Ascending aorta (tissue), 2 donors: ENCODE measurements around the gene MATN3. TPM values are rescaled to one million over a fixed set of nuclear protein-coding genes. Genes with fewer than 3 reads are reported as not detected.

Experiments used
- DNase-seq, 2 donors: peaks; one replicate each; pipeline ENCODE4 v3.0.0-alpha.2; 2019; ENCODE audit warnings: low spot score in 2 of 2
- H3K27ac ChIP-seq, 2 donors: fragments of 200-600 bp; sonication (generic); one replicate each; pipeline ENCODE4 v1.5.1; 2016 to 2017; ENCODE audit warnings: mild to moderate bottlenecking in 1 of 2
- H3K27me3 ChIP-seq: fragments of 200-600 bp; sonication (generic); one replicate; pipeline ENCODE4 v1.5.1; 2017
- H3K36me3 ChIP-seq, 2 donors: fragments of 200-600 bp; sonication (generic); one replicate each; pipeline ENCODE4 v1.5.1; 2016
- H3K4me1 ChIP-seq, 2 donors: fragments of 200-600 bp; sonication (generic); one replicate each; pipeline ENCODE4 v1.5.1; 2016 to 2017; ENCODE audit warnings: mild to moderate bottlenecking in 1 of 2
- H3K4me3 ChIP-seq, 2 donors: fragments of 200-600 bp; sonication (generic); one replicate each; pipeline ENCODE4 v1.5.1; 2016 to 2017; ENCODE audit warnings: mild to moderate bottlenecking in 1 of 2
- H3K9me3 ChIP-seq, 2 donors: fragments of 200-600 bp; sonication (generic); one replicate each; pipeline ENCODE4 v1.5.1; 2016
- CTCF ChIP-seq, 3 experiments: fragments of 200-600 bp in 2 of 3; fragments of 450-650 bp in 1 of 3; sonication (generic) in 2 of 3; IDR thresholded peaks; one replicate each; pipeline ENCODE4 v1.5.1; 2016 to 2019; ENCODE audit warnings: antibody characterized with exemption in 3 of 3, mild to moderate bottlenecking in 1 of 3, moderate library complexity in 1 of 3
- intact Hi-C: fragments of 100-400 bp; cut with DNase I; formaldehyde crosslinking; loops from one replicate; pipeline ENCODE4 v1.15.1; 2023
- total RNA-seq: library from RNA; depleted of rRNA; stranded (reverse); fragments of >200 nt; gene quantifications from one replicate; pipeline ENCODE4 v1.1.0, GENCODE V29; 2016

The MATN3 gene
- total RNA-seq, 1 donor from 2014 or later, result 0.64 TPM

- Histone ChIP-seq H3K27ac (no peak overlapping the region), H3K9me3 (no peaks in the 10 kb centered on the region), H3K4me3 (peak overlapping the region in 1 of 2 donors; percentile 86), H3K27me3 (no peaks in the 10 kb centered on the region), H3K36me3 (no peaks in the 10 kb centered on the region), H3K4me1 (peaks cover 3 to 6% of the 10 kb centered on the region in 2 donors)
- TF ChIP-seq CTCF (IDR thresholded peaks at IDR 0.05), result no peak
- no peak for DNase-seq
- intact Hi-C loops, result loop anchor here (2.0 kb wide), 2 partner anchors 21 to 37 kb away; partner anchors contain the start of gene WDR35
Observed at GRCh38 chr2:20011276-20012031, 1.0 kb downstream of the MATN3 start.

- Histone ChIP-seq H3K27ac (no peak overlapping the region), H3K9me3 (no peaks in the 10 kb centered on the region), H3K27me3 (no peaks in the 10 kb centered on the region), H3K36me3 (no peaks in the 10 kb centered on the region), H3K4me3 (no peak overlapping the region), H3K4me1 (peaks cover 3 to 6% of the 10 kb centered on the region in 2 donors)
- DNase-seq, result no peak
- TF ChIP-seq CTCF (IDR thresholded peaks at IDR 0.05), result no peak
- intact Hi-C loops, result no loop called here
Observed at GRCh38 chr2:20008703-20009102, 3.8 kb downstream of the MATN3 start.

GRCh38 chr2:20005891-20006470 is 6.5 kb downstream of the MATN3 start:
- DNase-seq, result no peak
- Histone ChIP-seq H3K27me3 (no peaks in the 10 kb centered on the region), H3K27ac (no peak overlapping the region), H3K36me3 (no peaks in the 10 kb centered on the region), H3K4me1 (no peaks in the 10 kb centered on the region), H3K9me3 (no peaks in the 10 kb centered on the region), H3K4me3 (no peak overlapping the region)
- TF ChIP-seq CTCF (IDR thresholded peaks at IDR 0.05), result no peak
- intact Hi-C loops, result no loop called here

- Histone ChIP-seq H3K4me3 (no peak overlapping the region), H3K27me3 (no peaks in the 10 kb centered on the region), H3K36me3 (no peaks in the 10 kb centered on the region), H3K4me1 (no peaks in the 10 kb centered on the region), H3K9me3 (no peaks in the 10 kb centered on the region), H3K27ac (no peak overlapping the region)
- intact Hi-C loops, result no loop called here
- TF ChIP-seq CTCF (IDR thresholded peaks at IDR 0.05), result no peak
- no peak for DNase-seq
Observed at GRCh38 chr2:20005067-20005627, 7.3 kb downstream of the MATN3 start.

GRCh38 chr2:20001361-20001863 is 11.1 kb downstream of the MATN3 start:
- H3K4me1 ChIP-seq, result no peaks in the 10 kb centered on the region
- H3K36me3 ChIP-seq, result no peaks in the 10 kb centered on the region
- TF ChIP-seq CTCF (IDR thresholded peaks at IDR 0.05), result no peak
- no peak overlapping the region for H3K27ac ChIP-seq
- H3K9me3 ChIP-seq, result no peaks in the 10 kb centered on the region
- no peak for DNase-seq
- no peaks in the 10 kb centered on the region for H3K27me3 ChIP-seq
- intact Hi-C loops, result no loop called here
- no peak overlapping the region for H3K4me3 ChIP-seq
